HG02588 (cell line): ENCODE results near the gene TMEM117.
"Not testable (repeated sequence)": the region's sequence is repeated elsewhere in the genome, so short reads cannot be mapped to it uniquely, and the experiment has no call there.

Experiments used
- ATAC-seq: cut with Tn5 transposase; IDR thresholded peaks from one replicate; pipeline ENCODE4 v1.9.1; 2021; ENCODE audit warnings: mild to moderate bottlenecking, moderate library complexity; ENCODE audit not compliant: unreplicated experiment

The TMEM117 gene

GRCh38 chr12:44184499-44185206 is 348.8 kb downstream of the TMEM117 start:
- ATAC-seq: peak; percentile 82

- peak; percentile 98 for ATAC-seq
Observed at GRCh38 chr12:44193281-44193680, 357.4 kb downstream of the TMEM117 start.

- ATAC-seq: not testable (repeated sequence)
Observed at GRCh38 chr12:44195719-44196118, 359.8 kb downstream of the TMEM117 start.

GRCh38 chr12:44206045-44206444 is 370.2 kb downstream of the TMEM117 start:
- ATAC-seq: no peak

- no peak for ATAC-seq
Observed at GRCh38 chr12:44217146-44217883, 381.4 kb downstream of the TMEM117 start.

GRCh38 chr12:44223736-44224135 is 387.9 kb downstream of the TMEM117 start:
- no peak for ATAC-seq

- no peak for ATAC-seq
Observed at GRCh38 chr12:44224399-44225148, 388.7 kb downstream of the TMEM117 start.

- no peak for ATAC-seq
Observed at GRCh38 chr12:44225149-44225510, 389.2 kb downstream of the TMEM117 start.

GRCh38 chr12:44227616-44228015 is 391.7 kb downstream of the TMEM117 start:
- no peak for ATAC-seq

- ATAC-seq: no peak
Observed at GRCh38 chr12:44229846-44230245, 394.0 kb downstream of the TMEM117 start.

GRCh38 chr12:44235674-44236073 is 399.8 kb downstream of the TMEM117 start:
- ATAC-seq: no peak

- no peak for ATAC-seq
Observed at GRCh38 chr12:44240186-44240585, 404.3 kb downstream of the TMEM117 start.

- no peak for ATAC-seq
Observed at GRCh38 chr12:44245932-44246331, 410.1 kb downstream of the TMEM117 start.

GRCh38 chr12:44246482-44247105 is 410.7 kb downstream of the TMEM117 start:
- no peak for ATAC-seq

- no peak for ATAC-seq
Observed at GRCh38 chr12:44247588-44247987, 411.7 kb downstream of the TMEM117 start.

- no peak for ATAC-seq
Observed at GRCh38 chr12:44248436-44248835, 412.6 kb downstream of the TMEM117 start.

GRCh38 chr12:44250440-44250839 is 414.6 kb downstream of the TMEM117 start:
- not testable (repeated sequence) for ATAC-seq

- ATAC-seq: no peak
Observed at GRCh38 chr12:44253338-44253856, 417.5 kb downstream of the TMEM117 start.

GRCh38 chr12:44258246-44258645 is 422.4 kb downstream of the TMEM117 start:
- ATAC-seq: no peak

GRCh38 chr12:44259890-44260289 is 424.0 kb downstream of the TMEM117 start:
- ATAC-seq: no peak

GRCh38 chr12:44260581-44260980 is 424.7 kb downstream of the TMEM117 start:
- ATAC-seq: no peak
